Neutrophil (primary cell): ENCODE measurements around the gene CDC14C.

Experiments used
- H3K27ac ChIP-seq: fragments of 200-600 bp; sonication (generic); 2 replicates; pipeline ENCODE4 v1.5.1; 2016; ENCODE audit warnings: mild to moderate bottlenecking, moderate library complexity
- H3K27me3 ChIP-seq: fragments of 200-600 bp; sonication (generic); 2 replicates; pipeline ENCODE4 v1.6.0; 2016; ENCODE audit warnings: mild to moderate bottlenecking
- H3K36me3 ChIP-seq: fragments of 200-600 bp; sonication (generic); 2 replicates; pipeline ENCODE4 v1.5.1; 2017
- H3K4me1 ChIP-seq, 2 experiments: fragments of 200-600 bp in 1 of 2; sonication (generic) in 1 of 2; 1 replicate in 1 of 2; 2 replicates in 1 of 2; pipeline versions ENCODE4 v1.5.1 to v1.6.1; 2013 to 2016; ENCODE audit warnings: low read depth in 1 of 2, low read length in 1 of 2, mild to moderate bottlenecking in 1 of 2, moderate library complexity in 1 of 2; ENCODE audit not compliant: control insufficient read depth in 1 of 2, insufficient read depth in 1 of 2
- H3K4me3 ChIP-seq, 2 experiments: fragments of 200-600 bp in 1 of 2; sonication (generic) in 1 of 2; 1 replicate in 1 of 2; 2 replicates in 1 of 2; pipeline ENCODE4 v1.5.1; 2013 to 2016; ENCODE audit warnings: low read depth in 1 of 2, low read length in 1 of 2, mild to moderate bottlenecking in 1 of 2, moderate library complexity in 1 of 2
- H3K9me3 ChIP-seq: fragments of 200-600 bp; sonication (generic); 2 replicates; pipeline ENCODE4 v1.5.1; 2016
- TF ChIP-seq, protein P1 (sequence below): fragments of 200-600 bp; sonication (generic); IDR thresholded peaks from 2 replicates; pipeline ENCODE4 v1.5.1; 2016; ENCODE audit warnings: antibody characterized with exemption

The CDC14C gene

DNA sequence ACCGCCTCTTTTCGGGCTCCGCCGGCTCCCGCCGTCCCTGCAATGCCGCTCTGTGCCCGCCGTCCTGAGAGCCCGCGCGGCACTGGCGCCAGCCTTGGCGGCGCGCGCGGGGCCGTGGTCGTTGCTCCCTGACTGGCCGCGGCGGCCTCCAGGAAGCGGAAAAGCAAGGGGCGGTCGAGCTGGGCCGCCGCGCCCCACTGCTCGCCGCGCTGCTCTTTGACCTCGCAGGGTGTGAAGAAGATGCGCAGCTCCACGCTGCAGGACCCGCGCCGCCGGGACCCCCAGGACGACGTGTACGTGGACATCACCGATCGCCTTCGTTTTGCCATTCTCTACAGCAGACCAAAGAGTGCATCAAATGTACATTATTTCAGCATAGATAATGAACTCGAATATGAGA is at the start of gene CDC14C:
Gene CDC14C, plus strand, starts transcription at position 115 of the 400 bp plus-strand sequence. Its CDS starts 126 bp downstream, at position 241.
- Histone ChIP-seq H3K4me1 (no peaks in the 10 kb centered on the region), H3K27ac (no peak within 1 kb of the TSS), H3K27me3 (no peaks in the 10 kb centered on the region), H3K36me3 (no peaks in the 10 kb centered on the region), H3K9me3 (no peaks in the 10 kb centered on the region), H3K4me3 (no peak within 1 kb of the TSS)
- TF ChIP-seq, protein P1, sequence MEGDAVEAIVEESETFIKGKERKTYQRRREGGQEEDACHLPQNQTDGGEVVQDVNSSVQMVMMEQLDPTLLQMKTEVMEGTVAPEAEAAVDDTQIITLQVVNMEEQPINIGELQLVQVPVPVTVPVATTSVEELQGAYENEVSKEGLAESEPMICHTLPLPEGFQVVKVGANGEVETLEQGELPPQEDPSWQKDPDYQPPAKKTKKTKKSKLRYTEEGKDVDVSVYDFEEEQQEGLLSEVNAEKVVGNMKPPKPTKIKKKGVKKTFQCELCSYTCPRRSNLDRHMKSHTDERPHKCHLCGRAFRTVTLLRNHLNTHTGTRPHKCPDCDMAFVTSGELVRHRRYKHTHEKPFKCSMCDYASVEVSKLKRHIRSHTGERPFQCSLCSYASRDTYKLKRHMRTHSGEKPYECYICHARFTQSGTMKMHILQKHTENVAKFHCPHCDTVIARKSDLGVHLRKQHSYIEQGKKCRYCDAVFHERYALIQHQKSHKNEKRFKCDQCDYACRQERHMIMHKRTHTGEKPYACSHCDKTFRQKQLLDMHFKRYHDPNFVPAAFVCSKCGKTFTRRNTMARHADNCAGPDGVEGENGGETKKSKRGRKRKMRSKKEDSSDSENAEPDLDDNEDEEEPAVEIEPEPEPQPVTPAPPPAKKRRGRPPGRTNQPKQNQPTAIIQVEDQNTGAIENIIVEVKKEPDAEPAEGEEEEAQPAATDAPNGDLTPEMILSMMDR = no peak

- H3K27ac ChIP-seq = no peak overlapping the region
- H3K9me3 ChIP-seq = no peaks in the 10 kb centered on the region
- no peaks in the 10 kb centered on the region for H3K27me3 ChIP-seq
- H3K4me3 ChIP-seq = no peak overlapping the region
- no peaks in the 10 kb centered on the region for H3K36me3 ChIP-seq
- no peaks in the 10 kb centered on the region for H3K4me1 ChIP-seq
- TF ChIP-seq, protein P1 = no peak
Measured at GRCh38 chr7:48875045-48875916, 49.1 kb upstream of the CDC14C start.

DNA sequence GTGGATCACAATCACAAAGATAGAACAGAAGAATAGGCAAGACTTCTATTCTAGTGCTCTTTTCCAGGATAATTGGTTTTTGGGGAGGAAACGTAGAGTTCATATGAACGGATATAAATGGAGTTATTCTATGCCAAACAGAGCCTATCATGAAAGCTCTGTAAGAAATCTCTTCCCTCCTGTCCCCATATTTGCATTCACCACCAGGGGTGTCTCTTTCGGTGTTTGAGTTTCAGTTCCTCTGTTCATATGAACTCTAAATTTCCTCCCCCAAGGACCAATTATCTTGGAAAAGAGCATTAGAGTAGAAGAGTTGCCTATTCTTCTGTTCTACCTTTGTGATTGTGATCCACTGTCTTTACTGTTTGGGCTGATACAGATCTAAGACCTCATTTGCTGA is 48.3 kb upstream of the CDC14C start:
- Histone ChIP-seq H3K4me1 (no peaks in the 10 kb centered on the region), H3K27me3 (no peaks in the 10 kb centered on the region), H3K36me3 (no peaks in the 10 kb centered on the region), H3K27ac (no peak overlapping the region), H3K4me3 (no peak overlapping the region), H3K9me3 (no peaks in the 10 kb centered on the region)
- TF ChIP-seq, protein P1 = no peak

DNA sequence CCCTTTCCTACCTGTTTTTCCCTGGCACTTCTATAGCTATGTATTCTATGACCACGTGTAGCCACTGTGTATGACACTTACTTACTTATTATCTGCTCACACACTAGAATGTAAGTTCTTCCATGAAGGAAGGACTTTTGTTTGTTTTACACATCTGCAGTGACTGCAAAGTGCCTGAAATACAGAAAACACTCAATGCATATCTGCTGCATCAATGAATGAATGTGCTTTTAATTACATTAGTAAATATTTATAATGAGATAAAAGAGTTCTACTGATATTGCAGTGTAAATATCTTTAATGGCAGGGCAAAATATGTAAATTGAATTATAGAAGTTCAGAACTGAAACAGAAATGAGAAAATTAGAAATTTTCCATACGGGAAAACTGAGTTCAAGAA is 43.5 kb upstream of the CDC14C start:
- no peaks in the 10 kb centered on the region for H3K36me3 ChIP-seq
- no peak overlapping the region for H3K4me3 ChIP-seq
- H3K27me3 ChIP-seq = no peaks in the 10 kb centered on the region
- no peaks in the 10 kb centered on the region for H3K9me3 ChIP-seq
- H3K4me1 ChIP-seq = no peaks in the 10 kb centered on the region
- H3K27ac ChIP-seq = no peak overlapping the region
- TF ChIP-seq, protein P1 = no peak

DNA sequence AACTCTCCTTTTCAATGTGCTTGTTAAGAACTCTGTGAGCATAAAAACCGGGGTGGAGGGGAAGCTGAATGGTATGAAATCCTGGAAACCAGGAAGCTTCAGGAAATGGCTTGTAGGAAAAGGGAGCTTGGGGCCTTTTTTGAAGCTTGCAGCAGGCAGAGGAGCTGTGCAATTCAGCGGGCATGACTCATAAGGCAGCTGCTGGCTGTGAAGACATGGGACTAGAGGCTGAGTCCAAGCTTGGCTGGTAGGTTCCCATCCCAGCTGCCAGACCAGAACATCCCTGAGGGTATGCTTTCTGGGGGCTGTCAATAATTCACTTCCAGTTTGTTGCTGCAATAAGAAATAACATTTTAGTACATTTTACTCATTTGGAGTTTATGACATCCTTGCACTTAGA is 36.8 kb upstream of the CDC14C start:
- Histone ChIP-seq H3K4me3 (no peak overlapping the region), H3K27ac (no peak overlapping the region), H3K9me3 (no peaks in the 10 kb centered on the region), H3K4me1 (no peaks in the 10 kb centered on the region), H3K27me3 (no peaks in the 10 kb centered on the region), H3K36me3 (no peaks in the 10 kb centered on the region)
- TF ChIP-seq, protein P1 = no peak
